Activated CD8-positive, alpha-beta memory T cell treated with anti-CD3 and anti-CD28 coated beads, Interleukin-2, amount 50 U/mL, for 1 hour (primary cell): ENCODE measurements around the gene RAB14.

Experiments used
- DNase-seq: peaks from one replicate; pipeline ENCODE4 v3.0.0-alpha.2; 2020; ENCODE audit errors: extremely low read depth

The RAB14 gene

GRCh38 chr9:121219530-121219929 lies 17.9 kb upstream of the RAB14 start:
- DNase-seq: no peak

GRCh38 chr9:121218357-121219027 lies 16.8 kb upstream of the RAB14 start:
- no peak for DNase-seq

GRCh38 chr9:121217609-121218292 lies 16.1 kb upstream of the RAB14 start:
- DNase-seq: no peak

GRCh38 chr9:121216271-121216805 lies 14.7 kb upstream of the RAB14 start:
- no peak for DNase-seq

GRCh38 chr9:121214005-121214404 lies 12.3 kb upstream of the RAB14 start:
- DNase-seq: no peak

- DNase-seq: no peak
Observed at GRCh38 chr9:121213136-121213806, 11.6 kb upstream of the RAB14 start.

- no peak for DNase-seq
Observed at GRCh38 chr9:121210536-121210935, 8.9 kb upstream of the RAB14 start.

GRCh38 chr9:121207371-121207940 lies 5.8 kb upstream of the RAB14 start:
- DNase-seq: no peak

GRCh38 chr9:121206516-121207370 lies 5.1 kb upstream of the RAB14 start:
- DNase-seq: no peak

- no peak for DNase-seq
Observed at GRCh38 chr9:121204611-121205010, 2.9 kb upstream of the RAB14 start.

GRCh38 chr9:121204121-121204520 lies 2.5 kb upstream of the RAB14 start:
- no peak for DNase-seq

- no peak for DNase-seq
Observed at GRCh38 chr9:121201045-121201737, 478 bp downstream of the RAB14 start.

GRCh38 chr9:121200356-121200755 lies 1.3 kb downstream of the RAB14 start:
- DNase-seq: no peak

- DNase-seq: no peak
Observed at GRCh38 chr9:121199921-121200320, 1.7 kb downstream of the RAB14 start.

- DNase-seq: no peak
Observed at GRCh38 chr9:121198512-121199042, 3.1 kb downstream of the RAB14 start.

GRCh38 chr9:121197132-121197531 lies 4.5 kb downstream of the RAB14 start:
- no peak for DNase-seq

- DNase-seq: no peak
Observed at GRCh38 chr9:121196389-121196788, 5.3 kb downstream of the RAB14 start.

GRCh38 chr9:121194730-121195129 lies 6.9 kb downstream of the RAB14 start:
- no peak for DNase-seq

GRCh38 chr9:121192959-121193640 lies 8.6 kb downstream of the RAB14 start:
- no peak for DNase-seq

- DNase-seq: no peak
Observed at GRCh38 chr9:121192518-121192917, 9.2 kb downstream of the RAB14 start.
